T-helper 1 cell treated with Interleukin-12 subunit alpha and Interleukin-12 subunit beta and Interleukin-4 antibody, amounts not matched to agents 30 μg/mL and 1 μg/mL, for 36 hours (primary cell): ENCODE results near the gene DLGAP1.
A peak's percentile ranks its signal among the peaks of the same experiment; 100 is the strongest.

Experiments
- H3K27ac Mint-ChIP-seq: one replicate; pipeline ENCODE4 v1.8.0; 2021; ENCODE audit warnings: mild to moderate bottlenecking, mixed read lengths
- H3K27me3 Mint-ChIP-seq: one replicate; pipeline ENCODE4 v1.8.0; 2021; ENCODE audit warnings: low read depth, mixed read lengths
- H3K36me3 Mint-ChIP-seq: one replicate; pipeline ENCODE4 v1.8.0; 2021; ENCODE audit warnings: low read depth, mixed read lengths
- H3K4me1 Mint-ChIP-seq: one replicate; pipeline ENCODE4 v1.8.0; 2021; ENCODE audit warnings: low read depth, mixed read lengths
- H3K4me3 Mint-ChIP-seq: one replicate; pipeline ENCODE4 v1.8.0; 2021; ENCODE audit warnings: mild to moderate bottlenecking, moderate library complexity, mixed read lengths
- H3K9me3 Mint-ChIP-seq: one replicate; pipeline ENCODE4 v1.8.0; 2021; ENCODE audit warnings: mixed read lengths

The DLGAP1 gene

DNA sequence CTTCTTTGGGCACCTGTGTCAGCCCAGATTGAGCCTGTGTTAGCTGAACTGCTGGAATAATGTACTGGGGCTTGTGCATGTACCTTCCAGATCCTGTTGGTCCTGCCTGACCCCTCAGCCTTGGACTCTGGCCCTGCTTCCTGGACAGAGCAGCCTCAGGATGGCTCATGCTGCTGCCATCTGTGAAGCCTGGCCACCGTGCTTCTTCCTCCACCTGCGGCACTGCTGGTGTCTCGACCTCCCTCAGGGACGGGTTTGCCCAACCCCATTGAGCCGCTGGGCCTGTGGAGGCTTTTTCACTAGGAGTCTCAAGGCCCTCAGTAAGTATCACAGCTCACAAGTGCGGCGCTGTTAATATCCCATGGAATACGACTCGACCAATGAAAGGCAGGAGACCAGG, 662.4 kb downstream of the DLGAP1 start:
- H3K9me3 Mint-ChIP-seq = no peaks in the 10 kb centered on the region
- no peaks in the 10 kb centered on the region for H3K36me3 Mint-ChIP-seq
- H3K27ac Mint-ChIP-seq = no peak overlapping the region
- H3K4me1 Mint-ChIP-seq = no peaks in the 10 kb centered on the region
- peaks cover 10% of the 10 kb centered on the region for H3K27me3 Mint-ChIP-seq
- H3K4me3 Mint-ChIP-seq = no peak overlapping the region

DNA sequence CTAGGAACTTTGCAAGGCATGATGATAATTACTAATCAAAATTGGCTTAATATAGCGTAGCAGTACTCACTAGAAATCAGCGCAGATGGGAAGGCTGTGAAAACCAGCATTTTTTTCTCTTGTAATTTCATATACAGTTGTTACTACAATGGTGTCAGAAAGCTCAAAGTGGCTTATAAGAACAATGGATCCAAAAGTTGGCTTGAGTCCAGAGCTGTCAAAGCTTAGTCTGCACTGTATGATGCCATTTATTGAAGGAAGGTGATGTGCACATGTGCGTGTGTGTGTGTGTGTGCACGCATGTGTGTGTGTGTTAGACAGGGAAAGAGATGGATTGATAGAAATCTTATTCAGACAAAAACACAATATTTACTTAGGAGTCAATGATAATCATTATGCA, 663.9 kb downstream of the DLGAP1 start:
- Mint-ChIP-seq H3K36me3 (no peaks in the 10 kb centered on the region), H3K27ac (no peak overlapping the region), H3K4me3 (no peak overlapping the region), H3K4me1 (no peaks in the 10 kb centered on the region), H3K27me3 (peaks cover 10% of the 10 kb centered on the region), H3K9me3 (no peaks in the 10 kb centered on the region)

DNA sequence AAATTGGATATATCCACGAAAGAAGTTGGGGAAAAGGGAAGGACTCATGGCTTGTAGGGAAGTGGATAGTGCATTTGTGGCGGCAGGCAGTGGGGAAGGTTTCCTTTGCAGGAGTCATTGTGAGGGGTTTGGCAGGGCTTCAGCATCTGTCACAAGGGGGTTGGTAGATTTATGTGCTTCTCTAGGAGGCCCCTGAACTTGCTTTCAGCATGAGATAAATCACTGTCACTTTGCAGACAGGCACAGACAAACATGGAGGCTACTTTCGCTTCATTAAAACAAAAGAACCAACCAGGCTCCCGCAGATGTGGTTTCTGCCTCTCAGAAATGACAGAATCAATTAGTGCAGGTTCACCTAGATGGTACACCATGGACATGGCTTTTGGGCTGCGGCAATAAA, 664.4 kb downstream of the DLGAP1 start:
- no peak overlapping the region for H3K4me3 Mint-ChIP-seq
- no peaks in the 10 kb centered on the region for H3K36me3 Mint-ChIP-seq
- H3K4me1 Mint-ChIP-seq = no peaks in the 10 kb centered on the region
- H3K27ac Mint-ChIP-seq = no peak overlapping the region
- H3K9me3 Mint-ChIP-seq = no peaks in the 10 kb centered on the region
- peaks cover 10% of the 10 kb centered on the region for H3K27me3 Mint-ChIP-seq

DNA sequence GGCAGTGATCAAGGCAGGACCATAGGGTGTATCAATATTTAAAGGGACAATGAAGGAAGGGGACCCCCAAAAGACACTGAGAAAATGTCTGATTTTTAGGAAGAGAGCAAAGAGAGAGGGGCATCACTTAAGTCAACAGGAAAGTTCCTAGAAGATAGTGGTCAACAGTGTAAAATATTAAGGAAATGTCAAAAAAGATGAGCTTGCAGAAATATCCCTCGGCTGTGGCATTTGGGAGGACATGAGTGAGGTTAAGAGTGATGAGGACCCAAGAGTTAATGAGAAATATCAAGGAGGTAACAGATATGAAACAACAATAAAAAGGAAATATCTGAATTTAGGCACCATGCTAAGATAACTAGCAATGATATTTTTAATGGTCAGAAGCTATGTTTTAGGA, 665.6 kb downstream of the DLGAP1 start:
- Mint-ChIP-seq H3K27me3 (peaks cover 10% of the 10 kb centered on the region), H3K27ac (no peak overlapping the region), H3K4me3 (no peak overlapping the region), H3K36me3 (no peaks in the 10 kb centered on the region), H3K4me1 (no peaks in the 10 kb centered on the region), H3K9me3 (no peaks in the 10 kb centered on the region)

DNA sequence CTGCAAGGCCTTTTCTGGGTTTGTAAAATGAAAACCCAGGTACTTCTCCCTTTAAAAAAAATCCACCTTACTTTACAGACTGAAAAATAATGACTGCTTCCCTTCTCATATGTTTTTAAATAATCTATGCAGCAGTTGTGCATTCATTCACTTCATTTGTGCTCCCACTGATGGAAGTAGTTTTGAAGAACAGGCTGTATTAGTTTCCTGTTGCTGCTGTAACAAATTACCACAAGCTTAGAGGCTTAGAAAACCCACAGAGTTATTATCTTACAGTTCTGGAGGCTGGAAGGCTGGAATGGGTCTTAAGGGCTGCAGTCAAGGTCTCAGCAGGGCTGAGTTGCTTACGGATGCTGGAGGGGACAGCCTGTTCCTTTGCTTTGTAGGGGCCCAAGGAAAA, 670.2 kb downstream of the DLGAP1 start:
- Mint-ChIP-seq H3K4me1 (no peaks in the 10 kb centered on the region), H3K9me3 (no peaks in the 10 kb centered on the region), H3K27ac (no peak overlapping the region), H3K36me3 (no peaks in the 10 kb centered on the region), H3K4me3 (no peak overlapping the region), H3K27me3 (peaks cover 10% of the 10 kb centered on the region)

DNA sequence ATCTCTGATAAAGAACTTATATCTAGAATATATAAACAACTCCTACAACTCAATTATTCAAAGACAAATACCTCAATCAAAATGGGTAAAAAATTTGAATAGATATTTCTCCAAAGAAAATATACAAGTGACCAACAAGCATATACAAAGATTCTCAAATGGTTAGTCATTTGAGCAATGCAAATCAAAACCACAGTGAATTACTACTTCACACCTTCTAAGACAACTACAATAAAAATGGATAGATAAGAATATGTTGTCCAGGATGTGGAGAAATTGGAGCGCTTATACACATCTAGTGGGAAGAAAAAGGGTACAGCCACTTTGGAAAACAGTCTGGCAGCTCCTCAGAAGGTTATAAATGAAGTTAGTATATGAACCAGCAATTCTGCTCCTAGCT, 672.2 kb downstream of the DLGAP1 start:
- Mint-ChIP-seq H3K4me1 (no peaks in the 10 kb centered on the region), H3K27me3 (no peaks in the 10 kb centered on the region), H3K27ac (no peak overlapping the region), H3K4me3 (no peak overlapping the region), H3K9me3 (no peaks in the 10 kb centered on the region), H3K36me3 (no peaks in the 10 kb centered on the region)

DNA sequence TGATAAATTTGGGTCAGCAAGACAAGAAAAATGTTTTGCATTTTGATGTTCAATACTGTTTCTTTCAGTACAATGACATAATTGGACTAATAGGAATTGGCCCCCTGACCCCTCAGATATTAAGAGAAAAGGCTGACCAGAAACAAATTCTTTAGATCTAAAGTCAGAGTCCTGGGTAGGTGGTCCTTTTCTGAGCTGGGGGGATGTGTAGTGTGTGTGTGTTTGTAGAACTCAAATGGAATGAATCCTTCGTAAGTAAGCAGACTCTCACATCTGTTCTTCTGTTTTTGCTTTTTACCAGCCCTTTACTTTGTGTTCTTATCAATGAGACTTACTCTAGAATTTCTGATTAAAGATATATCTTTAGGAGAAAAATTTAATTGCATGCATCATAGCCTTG, 677.4 kb downstream of the DLGAP1 start:
- no peak overlapping the region for H3K27ac Mint-ChIP-seq
- no peaks in the 10 kb centered on the region for H3K4me1 Mint-ChIP-seq
- H3K9me3 Mint-ChIP-seq = no peaks in the 10 kb centered on the region
- H3K27me3 Mint-ChIP-seq = peaks cover 10% of the 10 kb centered on the region
- no peak overlapping the region for H3K4me3 Mint-ChIP-seq
- no peaks in the 10 kb centered on the region for H3K36me3 Mint-ChIP-seq

DNA sequence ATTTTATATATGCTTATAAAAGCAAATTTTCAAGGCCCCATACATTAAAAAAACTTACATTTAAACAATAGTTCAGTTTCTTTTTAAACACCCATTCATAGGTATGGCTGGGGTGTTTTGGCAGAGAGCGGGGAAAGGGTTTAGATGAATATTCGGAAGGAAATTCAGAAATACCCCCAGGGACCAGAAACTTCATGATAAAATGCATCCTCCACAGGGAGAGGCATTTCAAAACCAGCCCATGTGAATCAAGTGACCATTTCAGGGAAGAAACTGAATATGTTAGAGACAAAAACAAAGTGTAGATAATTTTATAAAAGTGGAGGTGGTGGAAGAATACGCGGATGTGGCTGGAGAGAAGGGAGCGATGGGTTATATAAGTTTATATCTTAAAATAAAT, 678.0 kb downstream of the DLGAP1 start:
- Mint-ChIP-seq H3K4me1 (peaks cover under 1% of the 10 kb centered on the region), H3K36me3 (no peaks in the 10 kb centered on the region), H3K27ac (no peak overlapping the region), H3K9me3 (no peaks in the 10 kb centered on the region), H3K4me3 (no peak overlapping the region), H3K27me3 (peaks cover 12% of the 10 kb centered on the region)

DNA sequence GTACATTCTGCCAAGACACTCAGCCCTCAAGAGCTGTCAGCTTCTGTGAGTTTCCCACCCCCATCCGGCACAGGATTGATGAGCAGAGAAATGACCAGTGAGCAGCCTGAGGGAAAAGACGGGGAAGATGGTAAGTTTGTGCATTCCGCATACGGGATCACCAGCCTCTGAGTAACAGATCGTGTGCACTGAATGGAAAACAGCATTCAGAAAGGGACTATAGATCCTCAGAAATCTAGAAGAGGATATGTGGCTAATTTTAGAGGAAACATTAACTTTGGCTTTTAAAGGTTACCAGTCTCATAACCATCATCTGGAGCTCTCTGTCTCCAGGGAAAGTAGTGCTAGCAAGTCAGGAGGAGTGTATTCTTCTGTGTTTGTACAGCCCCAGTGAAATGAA, 679.1 kb downstream of the DLGAP1 start:
- H3K4me3 Mint-ChIP-seq = no peak overlapping the region
- peaks cover 18% of the 10 kb centered on the region for H3K27me3 Mint-ChIP-seq
- H3K4me1 Mint-ChIP-seq = peaks cover 6% of the 10 kb centered on the region
- H3K9me3 Mint-ChIP-seq = no peaks in the 10 kb centered on the region
- no peak overlapping the region for H3K27ac Mint-ChIP-seq
- H3K36me3 Mint-ChIP-seq = no peaks in the 10 kb centered on the region

DNA sequence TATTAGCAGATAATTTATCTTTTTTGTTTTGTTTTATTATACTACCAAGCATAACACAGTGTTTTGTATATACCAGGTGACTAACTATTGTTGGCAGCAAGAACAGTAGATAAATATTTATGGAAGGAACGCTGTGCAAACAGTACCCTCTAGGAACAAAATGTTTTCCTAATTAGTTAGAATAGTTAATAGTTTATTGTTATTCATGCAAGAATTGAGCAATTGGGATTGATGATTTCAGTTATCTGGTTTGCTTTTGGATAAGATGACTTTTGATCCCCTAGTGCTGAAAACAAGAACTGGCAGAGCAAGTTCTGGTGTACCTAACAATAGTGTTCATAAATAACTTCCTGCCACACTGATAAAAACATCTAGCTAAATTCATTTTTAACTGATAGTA, 681.8 kb downstream of the DLGAP1 start:
- no peaks in the 10 kb centered on the region for H3K9me3 Mint-ChIP-seq
- H3K4me3 Mint-ChIP-seq = no peak overlapping the region
- H3K27me3 Mint-ChIP-seq = peaks cover 33% of the 10 kb centered on the region
- no peaks in the 10 kb centered on the region for H3K36me3 Mint-ChIP-seq
- H3K27ac Mint-ChIP-seq = no peak overlapping the region
- peaks cover 6% of the 10 kb centered on the region for H3K4me1 Mint-ChIP-seq

DNA sequence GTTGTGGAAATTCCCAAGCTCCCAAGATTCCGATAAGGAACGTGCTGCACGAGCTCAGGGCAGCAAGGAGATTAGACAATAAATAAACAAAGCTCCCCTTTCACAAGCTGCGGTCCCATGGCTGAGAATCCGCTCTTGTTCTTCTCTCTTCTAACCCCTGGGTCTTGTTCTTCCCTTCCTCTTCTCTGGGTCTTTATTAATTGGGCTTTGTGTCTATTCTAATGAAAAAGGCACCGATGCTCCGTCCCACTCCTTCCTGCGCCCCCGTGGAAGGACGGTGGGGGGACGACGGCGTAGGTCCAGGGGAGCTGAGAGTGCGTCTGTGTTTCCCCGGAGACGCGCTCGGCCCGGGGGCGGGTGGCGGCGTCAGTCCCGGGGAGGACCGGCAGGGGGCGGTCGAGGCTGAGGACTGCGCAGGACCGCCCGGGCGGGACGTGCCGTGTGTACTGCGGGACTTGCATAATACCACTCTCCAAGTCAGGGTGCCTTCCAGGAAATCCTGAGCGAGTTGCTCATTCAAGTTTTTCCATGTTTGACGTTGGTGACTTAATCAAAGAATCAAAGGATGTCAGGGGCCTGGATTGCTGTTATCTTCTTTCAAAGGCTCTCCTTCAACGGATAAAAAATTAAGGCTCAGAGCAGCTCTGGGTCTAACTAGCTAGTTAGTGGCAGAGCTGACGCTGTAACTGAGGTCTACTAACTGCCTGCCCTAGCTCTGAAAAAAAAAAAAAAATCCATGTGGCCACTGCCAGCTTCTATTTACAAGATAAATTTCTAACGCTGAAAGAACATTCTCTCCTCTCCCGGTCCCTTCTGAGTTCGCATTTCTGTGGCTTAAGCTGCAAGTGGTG, 683.8 kb downstream of the DLGAP1 start:
- Mint-ChIP-seq H3K27ac (no peak overlapping the region), H3K4me3 (peak overlapping the region; percentile 77), H3K4me1 (peaks cover 6% of the 10 kb centered on the region), H3K9me3 (no peaks in the 10 kb centered on the region), H3K36me3 (no peaks in the 10 kb centered on the region), H3K27me3 (peaks cover 44% of the 10 kb centered on the region)

DNA sequence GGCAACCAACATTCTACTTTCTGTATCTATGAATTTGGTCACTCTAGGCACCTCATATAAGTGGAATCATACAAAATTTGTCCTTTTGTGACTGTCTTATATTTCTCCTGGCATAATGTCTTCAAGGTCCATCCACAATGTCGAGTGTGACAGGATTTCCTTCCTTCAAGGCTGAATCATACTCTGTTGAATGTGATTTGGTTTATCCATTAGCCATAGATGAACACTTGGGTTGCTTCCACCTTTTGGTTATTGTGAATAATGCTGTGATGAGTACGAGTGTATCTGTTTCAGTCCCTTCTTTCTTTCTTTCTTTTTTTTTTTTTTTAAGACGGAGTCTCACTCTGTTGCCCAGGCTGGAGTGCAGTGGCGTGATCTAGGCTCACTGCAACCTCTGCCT, 693.8 kb downstream of the DLGAP1 start:
- Mint-ChIP-seq H3K27me3 (peaks cover 5% of the 10 kb centered on the region), H3K4me1 (no peaks in the 10 kb centered on the region), H3K4me3 (no peak overlapping the region), H3K27ac (no peak overlapping the region), H3K36me3 (peaks cover 2% of the 10 kb centered on the region), H3K9me3 (peaks cover 11% of the 10 kb centered on the region)

DNA sequence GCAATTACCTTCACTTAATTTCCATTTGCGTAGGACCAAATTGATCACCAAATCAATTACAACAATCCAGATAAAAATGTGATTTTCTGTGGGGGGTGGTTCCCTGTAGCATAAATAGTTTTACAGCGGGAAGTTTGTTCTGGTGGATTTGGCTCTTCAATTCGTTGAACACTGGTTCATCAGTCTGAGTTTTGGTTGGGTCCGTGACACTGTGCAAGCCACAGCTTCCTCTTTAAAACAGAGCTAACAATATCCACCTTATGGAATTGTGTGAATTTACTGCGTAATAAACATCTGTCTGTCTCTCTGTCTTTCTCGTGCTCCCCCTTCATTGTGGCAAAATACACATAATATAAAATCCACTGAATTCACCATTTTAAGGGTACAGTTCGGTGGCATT, 694.4 kb downstream of the DLGAP1 start:
- Mint-ChIP-seq H3K27ac (no peak overlapping the region), H3K4me1 (no peaks in the 10 kb centered on the region), H3K4me3 (no peak overlapping the region), H3K27me3 (no peaks in the 10 kb centered on the region), H3K9me3 (peaks cover 11% of the 10 kb centered on the region), H3K36me3 (peaks cover 2% of the 10 kb centered on the region)

DNA sequence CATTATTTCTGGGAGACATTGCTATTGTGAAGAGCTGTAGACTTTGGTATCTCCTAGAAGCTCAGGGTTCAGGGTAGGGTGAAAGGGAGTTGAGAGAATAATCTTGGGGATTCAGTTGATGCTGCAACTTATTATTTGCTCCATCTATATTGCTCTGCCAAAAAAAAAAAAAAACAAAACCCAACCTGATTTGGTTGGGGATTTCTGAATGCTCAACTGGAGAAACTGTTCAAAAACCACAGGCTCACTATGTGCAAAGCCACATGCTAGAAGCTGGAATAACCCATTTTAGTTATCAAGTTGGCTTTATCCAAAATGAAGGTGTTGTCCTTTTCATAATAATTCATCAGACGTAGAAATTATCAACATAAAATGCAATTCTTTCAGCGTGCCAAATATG, 696.0 kb downstream of the DLGAP1 start:
- Mint-ChIP-seq H3K27me3 (no peaks in the 10 kb centered on the region), H3K4me1 (no peaks in the 10 kb centered on the region), H3K4me3 (no peak overlapping the region), H3K9me3 (peaks cover 3% of the 10 kb centered on the region), H3K36me3 (no peaks in the 10 kb centered on the region), H3K27ac (no peak overlapping the region)

DNA sequence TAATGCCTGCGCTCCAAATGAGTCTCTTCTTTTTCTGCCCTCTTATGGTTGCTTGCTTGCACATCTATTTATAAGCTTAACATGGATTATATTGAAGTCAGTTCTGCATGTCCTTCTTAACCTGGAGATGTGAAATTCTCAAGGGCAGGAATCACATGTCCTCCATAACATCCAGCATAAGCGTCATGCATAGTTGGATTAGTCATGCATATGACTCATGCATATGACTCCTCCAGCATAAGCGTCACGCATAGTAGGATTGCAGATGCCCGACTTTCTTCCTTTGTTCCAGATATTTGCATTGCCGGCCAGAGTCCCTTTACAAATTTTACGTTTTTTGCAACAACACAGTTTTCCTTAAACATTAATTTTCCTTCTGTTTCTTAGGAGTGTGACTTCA, 696.6 kb downstream of the DLGAP1 start:
- Mint-ChIP-seq H3K4me1 (no peaks in the 10 kb centered on the region), H3K9me3 (peaks cover 3% of the 10 kb centered on the region), H3K27me3 (no peaks in the 10 kb centered on the region), H3K27ac (no peak overlapping the region), H3K4me3 (no peak overlapping the region), H3K36me3 (no peaks in the 10 kb centered on the region)

DNA sequence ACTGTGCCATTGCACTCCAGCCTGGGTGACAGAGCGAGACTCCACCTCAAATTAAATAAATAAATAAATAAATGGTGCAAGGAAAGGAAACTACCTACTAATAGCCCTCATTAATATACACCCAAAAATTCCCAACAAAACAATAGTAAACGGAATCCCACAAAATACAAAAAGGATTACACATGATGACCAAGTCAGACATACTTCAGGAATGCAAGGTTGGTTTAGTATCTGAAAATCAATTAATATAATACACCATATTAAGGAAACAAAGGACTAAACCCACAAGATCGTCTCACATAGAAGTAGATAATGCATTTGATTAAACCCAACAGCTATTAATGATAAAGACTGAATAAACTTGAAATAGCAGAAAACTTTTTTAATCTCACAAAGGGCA, 697.7 kb downstream of the DLGAP1 start:
- Mint-ChIP-seq H3K4me3 (no peak overlapping the region), H3K9me3 (peaks cover 3% of the 10 kb centered on the region), H3K27ac (no peak overlapping the region), H3K27me3 (no peaks in the 10 kb centered on the region), H3K36me3 (no peaks in the 10 kb centered on the region), H3K4me1 (no peaks in the 10 kb centered on the region)
